K562 (cell line): ENCODE data around the gene JMY. TPM values are rescaled to one million over a fixed set of nuclear protein-coding genes. Genes with fewer than 3 reads are reported as not detected.

Experiments used
- ATAC-seq: fragments of 200-7000 bp; cut with Tn5 transposase; 3 replicates; pipeline ENCODE4 v1.9.1; 2020; ENCODE audit warnings: moderate library complexity
- BruUV-seq: library from RNA; stranded (reverse); fragments of 400-500 nt; replicated peaks from 2 replicates; lab custom pipeline; 2021; lab: Mats Ljungman, UMichigan
- CTCF ChIA-PET: fragments of 300-600 bp; formaldehyde crosslinking; extraction: SDS; loops from one replicate; lab custom pipeline; 2021; ENCODE audit warnings: low intra/inter-chr PET ratio; lab: Yijun Ruan, JAX
- POLR2A ChIA-PET: fragments of 300-600, 350-650 bp; sonication (Branson Sonifier 250); formaldehyde crosslinking; extraction: SDS; loops from one replicate; lab custom pipeline; 2021; ENCODE audit warnings: antibody characterized with exemption, inconsistent platforms; lab: Yijun Ruan, JAX
- DNase-seq, 4 experiments: peaks; one replicate each; pipeline versions ENCODE4 v3.0.0 to v3.0.0-alpha.2; 2011 to 2018; ENCODE audit warnings: low spot score in 3 of 4, mixed read lengths in 3 of 4; ENCODE audit errors: extremely low read depth in 1 of 4
- FAIRE-seq: peaks from 2 replicates; lab custom pipeline; 2011; peaks lifted over from hg19 to GRCh38; lab: Jason Lieb, UNC
- H2AFZ ChIP-seq: 2 replicates; pipeline ENCODE4 v1.6.0; 2011; ENCODE audit warnings: low read depth, low read length, control low read depth, inconsistent platforms
- H3K27ac ChIP-seq: fragments of 200-600 bp; 3 replicates; pipeline ENCODE4 v1.8.0; 2011; ENCODE audit warnings: low read depth, mild to moderate bottlenecking, control low read depth, inconsistent platforms, low read length, moderate library complexity, mixed read lengths; ENCODE audit errors: extremely low read depth
- H3K27me3 ChIP-seq, 2 experiments: fragments of 300-600 bp in 1 of 2; 2 replicates in 1 of 2; 3 replicates in 1 of 2; pipeline versions ENCODE4 v1.6.0 to v1.8.0; 2011; ENCODE audit warnings: inconsistent platforms in 2 of 2, low read length in 2 of 2, mild to moderate bottlenecking in 1 of 2, mixed read lengths in 1 of 2, moderate library complexity in 1 of 2; ENCODE audit not compliant: control insufficient read depth in 2 of 2, insufficient read depth in 2 of 2
- H3K36me3 ChIP-seq: fragments of 300-600 bp; 3 replicates; pipeline ENCODE4 v1.8.0; 2011; ENCODE audit warnings: mild to moderate bottlenecking, low read length, inconsistent platforms; ENCODE audit not compliant: control insufficient read depth, insufficient read depth
- H3K4me1 ChIP-seq, 2 experiments: fragments of 200-600 bp in 1 of 2; replicated peaks in 1 of 2; 2 replicates in 1 of 2; 3 replicates in 1 of 2; pipeline versions ENCODE4 v1.5.1 to v1.8.0; 2011; ENCODE audit warnings: inconsistent platforms in 2 of 2, low read length in 2 of 2, mild to moderate bottlenecking in 1 of 2, mixed read lengths in 1 of 2, moderate library complexity in 1 of 2; ENCODE audit not compliant: control insufficient read depth in 2 of 2, insufficient read depth in 2 of 2
- H3K4me2 ChIP-seq: 2 replicates; pipeline ENCODE4 v1.6.1; 2011; ENCODE audit warnings: low read length, control low read depth, inconsistent platforms, mixed read lengths; ENCODE audit not compliant: insufficient read depth
- H3K4me3 ChIP-seq: fragments of 200-600 bp; sonication (generic), shearing (Covaris generic); 2 replicates; pipeline ENCODE4 v1.5.1; 2016; ENCODE audit warnings: control low read depth, inconsistent platforms
- H3K79me2 ChIP-seq: fragments of 200-600 bp; 3 replicates; pipeline ENCODE4 v1.8.0; 2011; ENCODE audit warnings: low read length, inconsistent platforms; ENCODE audit not compliant: control insufficient read depth, insufficient read depth
- H3K9ac ChIP-seq, 2 experiments: 2 replicates each; pipeline versions ENCODE4 v1.6.0 to v1.6.1; 2011; ENCODE audit warnings: low read depth in 2 of 2, low read length in 2 of 2, control low read depth in 1 of 2, inconsistent platforms in 1 of 2, mild to moderate bottlenecking in 1 of 2, mixed read lengths in 1 of 2; ENCODE audit not compliant: insufficient read depth in 1 of 2
- H3K9me1 ChIP-seq: one replicate; pipeline ENCODE4 v1.6.0; 2011; ENCODE audit warnings: inconsistent platforms, mild to moderate bottlenecking, low read length, moderate library complexity; ENCODE audit not compliant: control insufficient read depth, insufficient read depth
- H3K9me3 ChIP-seq: replicated peaks from 2 replicates; pipeline ENCODE4 v1.5.1; 2011; ENCODE audit warnings: low read depth, low read length, inconsistent platforms; ENCODE audit not compliant: control insufficient read depth, insufficient read depth
- H4K20me1 ChIP-seq: replicated peaks from 2 replicates; pipeline ENCODE4 v1.6.1; 2011; ENCODE audit warnings: low read length, inconsistent platforms, mixed read lengths; ENCODE audit not compliant: control insufficient read depth, insufficient read depth
- BRCA1 ChIP-seq, 2 experiments: fragments of 450-650 bp in 1 of 2; sonication (generic) in 1 of 2; formaldehyde crosslinking in 1 of 2; IDR thresholded peaks; 2 replicates each; pipeline versions ENCODE4 v1.5.0 to v1.6.1; 2017 to 2020; ENCODE audit warnings: mild to moderate bottlenecking in 1 of 2, missing genetic modification reagents in 1 of 2
- GTF2A2 ChIP-seq: IDR thresholded peaks from 2 replicates; pipeline ENCODE4 v1.6.1; 2016; ENCODE audit warnings: mild to moderate bottlenecking, missing genetic modification characterization, missing compliant biosample characterization
- HDAC6 ChIP-seq: IDR thresholded peaks from 2 replicates; pipeline ENCODE4 v1.6.1; 2012; ENCODE audit warnings: low read depth, mild to moderate bottlenecking, control low read depth, inconsistent platforms, low read length, moderate library complexity
- KLF13 ChIP-seq: fragments of 450-650 bp; IDR thresholded peaks from 2 replicates; pipeline ENCODE4 v1.6.1; 2016; ENCODE audit warnings: missing genetic modification characterization, low read depth, mild to moderate bottlenecking, missing compliant biosample characterization, moderate library complexity, borderline replicate concordance
- MECOM ChIP-seq: fragments of 250-450 bp; sonication (Bioruptor Pico); IDR thresholded peaks from 2 replicates; pipeline ENCODE4 v1.8.0; 2022; ENCODE audit warnings: inconsistent platforms
- MEIS2 ChIP-seq: fragments of 450-650 bp; IDR thresholded peaks from 2 replicates; pipeline ENCODE4 v1.6.1; 2014; ENCODE audit warnings: mild to moderate bottlenecking; ENCODE audit not compliant: partially characterized antibody
- MTA2 ChIP-seq: fragments of 450-650 bp; IDR thresholded peaks from 2 replicates; pipeline ENCODE4 v1.6.1; 2016; ENCODE audit warnings: low read depth
- RBM25 ChIP-seq: fragments of 200-400 bp; formaldehyde crosslinking; IDR thresholded peaks from 2 replicates; pipeline ENCODE4 v1.6.1; 2018; ENCODE audit warnings: low read length, low read depth, moderate library complexity; ENCODE audit not compliant: severe bottlenecking
- ZNF384 ChIP-seq: IDR thresholded peaks from 2 replicates; pipeline ENCODE4 v1.6.1; 2012; ENCODE audit warnings: low read depth, low read length, improper control_type of control experiment
- ZNF57 ChIP-seq: fragments of 450-650 bp; formaldehyde crosslinking; IDR thresholded peaks from 2 replicates; pipeline ENCODE4 v1.4.0; 2020; ENCODE audit warnings: mild to moderate bottlenecking, moderate library complexity
- in situ Hi-C: fragments of 300-500 bp; cut with MboI; formaldehyde crosslinking; loops from 4 replicates; pipeline ENCODE4 v1.15.0; 2018; ENCODE audit warnings: inconsistent platforms, mixed read lengths
- intact Hi-C: fragments of 100-400 bp; cut with micrococcal nuclease; formaldehyde crosslinking; loops from 2 replicates; pipeline ENCODE4 v1.14.2; 2022
- polyA plus RNA-seq, 8 experiments: library from polyadenylated mRNA; depleted of rRNA in 4 of 8; stranded (reverse) in 5 of 8; unstranded in 3 of 8; fragments of >200 nt; fragmentation: Nextera tagmentation in 2 of 8; fragmentation: Illumina TruSeq in 1 of 8; extraction: Ambion mirVana in 2 of 8; extraction: Trizol in 1 of 8; gene quantifications; 2 replicates each; pipeline versions ENCODE4 v1.2.1 to v1.2.3, GENCODE V29; 2011 to 2014; ENCODE audit warnings: inconsistent platforms in 1 of 8, missing spikeins in 1 of 8
- total RNA-seq, 7 experiments: library from RNA; depleted of rRNA in 6 of 7; stranded (reverse); fragments of >200 nt in 6 of 7; fragmentation: Illumina TruSeq in 2 of 7; extraction: Trizol in 2 of 7; gene quantifications; 2 replicates each; pipeline versions ENCODE4 v1.2.1 to v1.2.3, GENCODE V29; 2011 to 2021; ENCODE audit warnings: low replicate concordance in 1 of 7
- TF ChIP-seq, protein P1 (sequence below): fragments of 250-450 bp; sonication (Bioruptor Pico); IDR thresholded peaks from 2 replicates; pipeline ENCODE4 v1.8.0; 2021; ENCODE audit warnings: moderate library complexity, mild to moderate bottlenecking, inconsistent platforms
- TF ChIP-seq, protein P2 (sequence below), 2 experiments: IDR thresholded peaks in 1 of 2; conservative IDR thresholded peaks in 1 of 2; 2 replicates each; pipeline ENCODE4 v1.6.1; 2016; ENCODE audit warnings: low read depth in 2 of 2, mild to moderate bottlenecking in 1 of 2, missing compliant biosample characterization in 1 of 2, missing genetic modification characterization in 1 of 2, moderate library complexity in 1 of 2

Gene JMY
- total and polyA plus RNA-seq, 9 of the 15 experiments (the other 6 are each of a cell fraction or from before 2014, with no cell fraction given), result 1.1 to 5.5 (median 3.7) TPM

DNA sequence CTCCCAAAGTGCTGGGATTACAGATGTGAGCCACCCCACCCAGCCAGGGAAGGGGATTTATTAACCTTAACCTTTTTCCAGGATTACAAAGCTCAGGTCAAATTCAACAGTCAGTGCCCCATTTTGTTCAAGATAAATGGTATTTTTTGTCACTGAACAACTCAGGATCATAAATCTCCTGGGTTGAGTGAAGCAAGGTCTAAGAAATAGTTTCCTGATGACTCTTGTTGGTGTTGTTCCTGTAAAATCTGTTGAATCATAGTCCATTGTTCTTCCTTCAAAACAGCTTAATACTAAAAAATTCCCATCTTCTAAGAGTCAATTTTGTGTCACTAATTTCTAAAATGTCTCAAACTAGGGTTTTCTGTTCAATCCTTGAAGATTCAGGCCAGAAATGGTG is 33.9 kb upstream of the JMY start:
- CTCF ChIA-PET, result no interaction called here
- TF ChIP-seq HDAC6, result no peak
- no peak for TF ChIP-seq MECOM (CRISPR knock-in tag)
- TF ChIP-seq MTA2, result no peak
- TF ChIP-seq GTF2A2 (tag), result no peak
- no peak for TF ChIP-seq ZNF384
- TF ChIP-seq, protein P1, sequence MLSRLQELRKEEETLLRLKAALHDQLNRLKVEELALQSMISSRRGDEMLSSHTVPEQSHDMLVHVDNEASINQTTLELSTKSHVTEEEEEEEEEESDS (CRISPR knock-in tag), result no peak
- no peak for TF ChIP-seq ZNF57
- no peak for TF ChIP-seq KLF13 (tag)
- TF ChIP-seq BRCA1 (IDR thresholded peaks at IDR 0.05), result no peak
- no peak for TF ChIP-seq BRCA1 (CRISPR knock-in tag; IDR thresholded peaks at IDR 0.05)
- TF ChIP-seq, protein P2, sequence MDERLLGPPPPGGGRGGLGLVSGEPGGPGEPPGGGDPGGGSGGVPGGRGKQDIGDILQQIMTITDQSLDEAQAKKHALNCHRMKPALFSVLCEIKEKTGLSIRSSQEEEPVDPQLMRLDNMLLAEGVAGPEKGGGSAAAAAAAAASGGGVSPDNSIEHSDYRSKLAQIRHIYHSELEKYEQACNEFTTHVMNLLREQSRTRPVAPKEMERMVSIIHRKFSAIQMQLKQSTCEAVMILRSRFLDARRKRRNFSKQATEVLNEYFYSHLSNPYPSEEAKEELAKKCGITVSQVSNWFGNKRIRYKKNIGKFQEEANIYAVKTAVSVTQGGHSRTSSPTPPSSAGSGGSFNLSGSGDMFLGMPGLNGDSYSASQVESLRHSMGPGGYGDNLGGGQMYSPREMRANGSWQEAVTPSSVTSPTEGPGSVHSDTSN (CRISPR knock-in tag; IDR thresholded peaks at IDR 0.05; ENCODE audit: low read depth), result no peak
- TF ChIP-seq, protein P2 (tag; conservative IDR thresholded peaks at IDR 0.05; ENCODE audit: low read depth), result peak; percentile 44
- TF ChIP-seq MEIS2, result peak; percentile 16
- peak; percentile 7 for TF ChIP-seq RBM25
- intact Hi-C loops (no loop called here), in situ Hi-C loops (no loop called here)
- DNase-seq, result no peak
- FAIRE-seq, result no peak
- H2AFZ ChIP-seq, result no peak overlapping the region
- H4K20me1 ChIP-seq, result no peaks in the 10 kb centered on the region
- no peak for ATAC-seq
- H3K4me2 ChIP-seq, result no peak overlapping the region
- peaks cover 0 to 6% of the 10 kb centered on the region in 2 experiments; a peak in 1 of 5 replicates for H3K27me3 ChIP-seq
- H3K9me3 ChIP-seq, result no peaks in the 10 kb centered on the region
- POLR2A ChIA-PET, result interaction anchor here (1.1 kb wide), 1 partner anchor 9 kb away, joined by 3 read pairs; no protein-coding TSS in a partner anchor
- no peaks in the 10 kb centered on the region for H3K79me2 ChIP-seq
- H3K27ac ChIP-seq, result no peak overlapping the region
- BruUV-seq, result no TSS peak
- H3K9me1 ChIP-seq, result no peaks in the 10 kb centered on the region
- no peaks in the 10 kb centered on the region for H3K36me3 ChIP-seq
- no peaks in the 10 kb centered on the region for H3K4me1 ChIP-seq
- no peak overlapping the region for H3K9ac ChIP-seq
- H3K4me3 ChIP-seq, result no peak overlapping the region
